HG03064 (cell line): ENCODE data around the gene CACNG8.

Experiments used
- ATAC-seq: cut with Tn5 transposase; IDR thresholded peaks from one replicate; pipeline ENCODE4 v1.9.1; 2021; ENCODE audit warnings: low read depth; ENCODE audit not compliant: unreplicated experiment

Gene CACNG8

DNA sequence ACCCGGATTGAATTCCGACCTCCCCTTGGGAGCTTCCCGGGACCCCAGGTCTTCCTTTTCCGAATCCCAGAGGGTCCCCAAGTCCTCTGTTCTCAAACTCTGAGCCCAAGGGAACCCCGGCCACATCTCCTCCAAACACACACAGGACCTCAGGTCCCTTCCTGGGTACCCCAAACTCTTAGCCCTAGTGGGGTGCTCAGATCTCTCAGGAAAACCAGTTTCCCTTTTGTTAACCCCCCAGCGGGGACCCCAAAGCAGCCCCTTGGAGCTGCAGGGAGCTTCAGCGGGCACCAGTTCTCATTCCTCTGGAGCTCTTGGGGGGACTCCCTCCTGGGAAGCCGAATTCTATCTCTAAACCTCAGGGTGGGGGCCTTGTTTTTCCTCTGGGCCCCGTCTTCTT, 29.5 kb downstream of the CACNG8 start:
- no peak for ATAC-seq

DNA sequence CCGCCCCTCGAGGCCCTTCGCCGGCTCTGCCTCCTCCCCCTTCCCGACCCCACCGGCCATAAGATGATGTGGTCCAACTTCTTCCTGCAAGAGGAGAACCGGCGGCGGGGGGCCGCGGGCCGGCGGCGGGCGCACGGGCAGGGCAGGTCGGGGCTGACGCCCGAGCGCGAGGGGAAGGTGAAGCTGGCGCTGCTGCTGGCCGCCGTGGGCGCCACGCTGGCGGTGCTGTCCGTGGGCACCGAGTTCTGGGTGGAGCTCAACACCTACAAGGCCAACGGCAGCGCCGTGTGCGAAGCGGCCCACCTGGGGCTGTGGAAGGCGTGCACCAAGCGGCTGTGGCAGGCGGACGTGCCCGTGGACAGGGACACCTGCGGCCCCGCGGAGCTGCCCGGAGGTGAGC, 30.1 kb downstream of the CACNG8 start:
- no peak for ATAC-seq

DNA sequence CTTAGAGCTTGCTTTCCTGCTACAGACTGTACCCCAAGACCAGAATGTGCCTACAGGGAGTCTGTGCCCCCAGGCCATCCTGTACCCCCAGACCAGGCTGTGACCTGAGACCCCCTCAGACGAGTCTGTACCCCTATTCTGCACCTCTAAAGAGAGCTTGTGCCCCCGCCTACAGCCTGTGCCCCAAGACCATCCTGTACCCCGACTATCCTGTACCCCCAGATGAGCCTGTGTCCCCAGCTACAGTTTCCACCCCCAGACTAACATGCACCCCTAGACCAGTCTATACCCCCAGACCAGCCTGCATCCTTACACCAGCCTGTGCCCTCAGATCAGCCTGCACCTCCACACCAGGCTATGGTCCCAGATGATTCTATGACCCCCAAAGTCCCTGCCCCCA, 30.7 kb downstream of the CACNG8 start:
- ATAC-seq, result no peak

DNA sequence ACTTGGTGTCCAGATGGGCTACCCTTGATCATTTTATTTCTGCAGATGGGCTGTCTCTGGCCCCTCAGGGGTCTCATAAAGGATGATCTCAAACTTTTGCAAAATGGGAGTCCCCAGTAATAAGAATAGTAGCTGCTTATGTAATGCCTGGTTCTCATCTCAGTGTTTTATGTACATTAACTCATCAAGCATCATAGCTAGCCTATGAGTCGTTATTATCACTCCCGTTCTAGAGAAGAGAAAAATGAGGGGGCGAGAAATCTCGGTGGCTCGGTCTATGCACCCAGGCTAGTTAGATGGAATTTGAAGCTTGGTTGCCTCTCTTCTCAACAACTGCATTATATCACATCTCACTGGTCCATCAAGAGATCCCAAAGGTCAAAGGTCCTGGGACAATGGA, 32.1 kb downstream of the CACNG8 start:
- ATAC-seq, result no peak

DNA sequence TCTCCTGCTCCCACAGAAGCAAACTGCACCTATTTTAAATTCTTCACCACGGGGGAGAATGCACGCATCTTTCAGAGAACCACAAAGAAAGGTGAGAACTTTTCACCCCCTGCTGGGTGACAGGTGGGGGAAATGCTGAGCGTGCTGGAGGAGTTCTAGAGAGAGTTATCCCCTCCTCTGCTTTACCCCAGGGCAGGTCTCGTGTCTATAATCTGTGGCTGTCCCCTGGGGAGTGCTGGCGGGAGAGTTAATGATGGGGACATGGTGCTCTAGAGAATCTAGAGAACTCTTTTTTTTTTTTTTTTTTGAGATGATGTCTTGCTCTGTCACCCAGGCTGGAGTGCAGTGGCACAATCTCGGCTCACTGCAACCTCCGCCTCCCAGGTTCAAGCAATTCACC, 35.5 kb downstream of the CACNG8 start:
- ATAC-seq, result no peak

DNA sequence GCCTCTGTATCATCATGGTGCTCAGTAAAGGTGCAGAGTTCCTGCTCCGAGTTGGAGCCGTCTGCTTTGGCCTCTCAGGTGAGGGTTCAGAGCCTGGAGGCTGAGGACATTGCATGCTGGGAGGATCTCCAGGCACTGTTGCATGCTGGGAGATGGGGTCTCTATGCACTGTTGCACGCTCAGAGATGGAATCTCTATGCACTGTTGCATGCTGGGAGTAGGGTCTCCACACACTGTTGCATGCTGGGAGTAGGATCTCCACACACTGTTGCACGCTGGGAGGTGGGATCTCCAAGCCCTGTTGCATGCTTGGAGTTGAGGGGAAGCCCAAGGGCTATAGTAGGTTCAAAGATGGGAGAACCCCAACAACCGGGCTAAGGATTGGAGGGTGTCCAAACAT, 37.0 kb downstream of the CACNG8 start:
- no peak for ATAC-seq

DNA sequence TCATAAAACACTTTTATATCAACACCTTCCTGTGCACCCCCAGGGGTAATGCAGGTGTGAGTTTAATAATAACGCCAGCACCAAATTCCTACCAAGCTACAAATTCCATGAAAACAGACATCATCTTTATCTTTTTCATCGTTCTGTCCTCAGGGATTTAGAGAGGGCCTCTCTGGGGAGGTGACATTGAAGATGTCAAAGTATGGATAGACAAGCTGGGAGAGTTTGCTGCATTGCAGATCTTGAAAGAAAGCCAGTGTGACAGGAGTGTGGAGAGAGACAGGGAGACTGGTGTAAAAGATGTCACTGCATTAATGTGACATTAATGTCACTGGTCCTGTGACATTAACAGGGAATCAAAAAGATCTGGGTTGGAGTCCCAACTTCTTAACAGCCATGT, 38.8 kb downstream of the CACNG8 start:
- no peak for ATAC-seq

DNA sequence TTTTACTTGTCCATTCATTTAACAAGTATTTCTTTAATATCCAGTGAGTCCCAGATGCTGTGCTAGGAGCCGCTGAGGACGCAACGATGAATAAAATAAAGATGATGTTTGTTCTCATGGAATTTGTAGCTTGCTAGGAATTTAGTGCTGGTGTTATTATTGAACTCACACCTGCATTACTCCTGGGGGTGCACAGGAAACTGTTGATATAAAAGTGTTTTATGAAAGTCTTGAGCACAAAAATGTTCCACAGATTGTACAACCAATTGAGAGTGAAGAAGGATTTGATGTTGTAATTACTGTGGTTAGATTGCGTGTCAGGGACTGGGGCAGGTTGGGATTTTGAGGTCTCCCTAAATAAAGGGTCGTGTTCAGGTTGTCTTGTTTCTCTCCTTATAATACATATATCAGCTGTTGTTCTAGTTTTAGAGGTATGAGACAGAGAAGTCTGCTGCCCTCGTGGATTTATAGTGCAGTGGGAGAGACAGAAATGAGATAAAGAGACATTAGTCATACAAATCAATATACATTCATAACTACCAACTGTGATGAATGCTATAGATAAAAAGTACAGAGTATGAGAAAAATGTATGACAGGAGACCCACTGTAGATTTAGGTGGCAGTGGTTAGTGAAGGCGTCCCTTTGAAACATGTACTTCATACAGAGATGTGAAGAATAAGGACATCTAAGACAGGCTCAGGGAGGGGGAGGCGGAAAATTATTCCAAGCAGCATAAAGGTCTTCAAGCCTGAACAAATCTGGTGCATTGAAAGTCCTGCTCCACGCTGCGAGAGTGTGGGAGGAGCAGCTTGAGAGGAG, 40.0 kb downstream of the CACNG8 start:
- ATAC-seq, result no peak

DNA sequence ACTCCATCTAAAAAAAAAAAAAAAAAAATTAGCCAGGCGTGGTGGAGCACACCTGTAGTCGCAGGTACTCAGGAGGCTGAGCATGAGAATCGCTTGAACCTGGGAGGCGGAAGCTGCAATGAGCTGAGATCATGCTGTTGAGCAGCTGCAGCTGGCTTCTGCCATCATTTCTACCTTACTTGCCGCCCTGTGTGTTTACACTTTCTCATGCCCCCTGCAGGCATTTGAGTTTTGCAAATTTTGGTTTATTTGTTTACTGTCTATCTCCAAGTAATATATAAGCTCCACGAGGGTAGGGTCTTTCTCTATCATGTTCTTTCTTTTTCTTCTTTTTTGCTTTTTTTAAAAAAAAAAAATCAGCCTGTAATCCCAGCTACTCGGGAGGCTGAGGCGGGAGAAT, 46.7 kb downstream of the CACNG8 start:
- no peak for ATAC-seq

DNA sequence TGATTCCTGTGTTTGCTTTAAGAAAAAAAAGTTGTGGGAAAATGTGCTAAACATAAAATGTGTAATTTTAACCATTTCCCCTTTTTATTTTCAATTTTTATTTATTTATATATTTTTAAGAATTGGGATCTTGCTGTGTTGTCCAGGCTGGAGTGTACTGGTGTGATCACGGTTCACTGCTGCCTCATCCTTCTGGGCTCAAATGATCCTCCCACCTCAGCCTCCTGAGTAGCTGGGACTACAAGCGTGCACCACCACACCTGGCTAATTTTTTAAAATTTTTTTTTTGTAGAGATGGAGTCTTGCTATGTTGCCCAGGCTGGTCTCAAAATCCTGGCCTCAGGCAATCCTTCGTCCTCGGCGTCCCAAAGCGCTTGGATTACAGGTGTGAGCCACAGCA, 47.7 kb downstream of the CACNG8 start:
- ATAC-seq, result no peak

DNA sequence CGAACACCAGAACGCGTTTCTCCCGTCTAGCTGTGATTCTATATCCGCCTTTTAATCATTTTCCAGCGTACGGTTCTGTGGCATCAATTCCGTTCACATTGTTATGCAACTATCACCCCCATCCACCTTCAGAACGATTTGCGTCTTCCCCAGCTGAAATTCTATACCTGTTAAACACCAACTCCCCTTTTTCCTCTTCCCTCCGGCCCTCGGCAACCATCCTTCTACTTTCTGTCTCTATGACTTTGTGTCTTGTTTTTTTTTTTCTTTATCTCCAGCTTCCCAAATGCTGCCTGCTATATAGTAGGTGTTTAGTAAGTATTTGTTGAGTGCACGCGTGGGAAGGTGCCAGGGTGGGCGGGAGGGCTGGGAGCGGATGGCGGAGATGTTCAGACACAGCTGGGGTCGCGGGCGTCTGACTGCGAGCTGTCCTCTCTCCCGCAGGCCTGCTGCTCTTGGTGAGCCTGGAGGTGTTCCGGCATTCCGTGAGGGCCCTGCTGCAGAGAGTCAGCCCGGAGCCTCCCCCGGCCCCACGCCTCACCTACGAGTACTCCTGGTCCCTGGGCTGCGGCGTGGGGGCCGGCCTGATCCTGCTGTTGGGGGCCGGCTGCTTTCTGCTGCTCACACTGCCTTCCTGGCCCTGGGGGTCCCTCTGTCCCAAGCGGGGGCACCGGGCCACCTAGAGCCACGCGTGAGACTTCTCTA, 48.9 kb downstream of the CACNG8 start:
- ATAC-seq, result no peak

DNA sequence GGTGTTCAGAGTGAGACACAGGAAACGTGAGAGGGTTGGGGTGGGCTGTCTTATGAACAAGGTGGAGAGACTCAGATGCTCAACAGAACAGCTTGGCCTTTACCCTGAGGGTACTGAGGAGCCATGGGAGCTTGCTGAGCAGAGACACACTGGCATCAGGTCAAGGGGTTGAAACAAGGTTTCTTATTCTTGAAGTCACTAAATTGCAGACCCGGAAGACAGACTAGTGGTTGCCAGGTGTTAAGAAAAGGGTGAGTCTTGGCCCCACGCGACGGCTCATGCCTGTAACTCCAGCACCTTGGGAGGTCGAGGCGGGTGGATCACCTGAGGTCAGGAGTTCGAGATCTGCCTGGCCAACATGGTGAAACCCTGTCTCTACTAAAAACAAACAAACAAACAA, 51.1 kb downstream of the CACNG8 start:
- no peak for ATAC-seq

DNA sequence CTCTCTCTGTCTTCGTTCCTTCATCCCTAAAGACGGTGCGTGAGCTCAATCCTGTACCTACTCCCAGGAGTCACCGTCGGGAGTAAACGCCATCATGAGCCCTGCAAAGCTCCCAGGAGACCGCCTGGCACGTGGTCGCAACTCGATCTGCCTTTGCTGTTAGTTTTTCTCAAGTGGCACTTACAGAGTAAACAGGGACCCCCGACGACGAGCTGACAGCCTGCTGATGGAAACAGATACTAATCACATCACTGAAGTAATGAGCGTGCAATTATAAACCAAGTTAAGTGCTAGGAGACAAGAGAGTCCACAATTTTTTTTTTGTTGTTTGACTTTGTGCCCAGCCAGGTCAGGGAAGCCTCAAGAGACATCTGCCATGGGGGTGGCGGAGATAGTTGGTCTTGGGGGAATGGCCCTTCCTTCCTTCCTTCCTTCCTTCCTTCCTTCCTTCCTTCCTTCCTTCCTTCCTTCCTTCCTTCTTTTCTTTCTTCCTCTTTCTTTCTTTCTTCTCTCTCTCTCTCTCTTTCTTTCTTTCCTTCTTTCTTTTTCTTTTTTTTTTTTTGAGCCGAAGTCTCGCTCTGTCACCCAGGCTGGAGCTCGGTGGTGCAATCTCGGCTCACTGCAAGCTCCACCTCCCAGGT, 52.3 kb downstream of the CACNG8 start:
- no peak for ATAC-seq

DNA sequence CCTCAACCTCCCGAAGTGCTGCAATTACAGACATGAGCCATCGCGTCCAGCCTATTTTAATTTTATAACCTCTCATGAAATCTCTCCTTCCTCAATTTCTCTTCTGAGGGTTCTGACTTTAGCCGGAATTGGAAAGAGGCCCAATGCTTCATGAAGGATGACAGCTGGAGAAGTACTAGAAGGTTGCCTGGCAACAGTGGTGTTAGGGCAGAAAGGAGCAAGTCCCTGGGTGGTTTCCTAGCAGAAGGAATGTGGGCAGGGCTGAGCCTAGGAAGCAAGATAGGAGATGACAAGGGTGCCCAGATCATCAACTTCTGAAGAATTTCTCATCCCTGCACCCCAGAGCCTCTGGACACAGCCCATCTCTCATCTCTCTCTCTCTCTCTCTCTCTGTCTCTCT, 54.5 kb downstream of the CACNG8 start:
- ATAC-seq, result no peak

DNA sequence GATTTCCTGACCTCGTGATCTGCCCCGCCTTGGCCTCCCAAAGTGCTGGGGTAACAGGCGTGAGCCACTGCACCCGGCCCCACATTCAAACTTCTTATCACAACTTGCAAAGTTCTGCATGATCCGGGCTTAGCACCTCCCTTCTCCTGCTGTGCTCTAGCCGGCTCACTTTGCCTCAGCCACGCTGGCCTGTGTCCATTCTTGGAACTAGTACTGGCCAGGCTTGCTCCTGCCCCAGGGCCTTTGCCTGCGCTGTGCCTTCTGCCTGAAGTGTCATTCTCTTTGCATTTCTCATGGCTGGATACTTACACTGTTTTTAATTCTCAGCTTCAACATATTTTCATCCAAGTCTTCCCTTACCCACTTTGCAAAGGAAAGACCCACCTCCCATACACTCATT, 58.6 kb downstream of the CACNG8 start:
- ATAC-seq, result no peak

DNA sequence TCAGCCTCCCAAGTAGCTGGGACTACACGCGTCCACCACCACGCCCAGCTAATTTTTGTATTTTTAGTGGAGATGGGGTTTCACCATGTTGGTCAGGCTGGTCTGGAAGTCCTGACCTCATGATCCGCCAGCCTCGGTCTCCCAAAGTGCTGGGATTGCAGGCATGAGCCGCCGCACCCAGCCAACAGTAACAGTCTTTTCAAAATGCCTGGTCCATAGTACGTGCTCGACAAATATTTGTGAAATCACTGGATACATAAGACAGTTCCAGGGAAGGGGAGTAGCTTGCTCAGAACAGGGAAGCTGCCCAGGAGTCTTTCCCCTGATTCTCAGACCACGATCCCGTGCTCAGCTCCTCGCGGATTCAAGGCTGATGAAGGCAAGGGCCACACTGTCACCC, 59.2 kb downstream of the CACNG8 start:
- no peak for ATAC-seq

DNA sequence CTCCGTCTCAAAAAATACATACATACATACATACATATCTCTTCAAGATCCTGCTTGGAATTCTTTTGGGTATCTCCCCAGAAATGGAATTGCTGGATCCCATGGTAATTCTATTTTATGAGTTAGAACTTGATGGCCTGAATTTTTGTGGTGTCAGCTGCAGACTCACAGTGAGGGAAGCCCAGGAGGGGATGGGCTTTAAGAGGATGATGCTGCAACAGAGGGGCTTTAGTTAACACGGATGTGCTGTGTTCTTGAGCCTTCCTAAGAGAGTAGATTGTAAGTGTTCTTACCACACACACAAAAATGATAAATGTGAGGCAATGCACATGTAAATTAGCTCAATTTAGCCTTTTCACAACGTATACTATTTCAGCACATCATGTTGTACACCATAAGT, 60.5 kb downstream of the CACNG8 start:
- ATAC-seq, result no peak

DNA sequence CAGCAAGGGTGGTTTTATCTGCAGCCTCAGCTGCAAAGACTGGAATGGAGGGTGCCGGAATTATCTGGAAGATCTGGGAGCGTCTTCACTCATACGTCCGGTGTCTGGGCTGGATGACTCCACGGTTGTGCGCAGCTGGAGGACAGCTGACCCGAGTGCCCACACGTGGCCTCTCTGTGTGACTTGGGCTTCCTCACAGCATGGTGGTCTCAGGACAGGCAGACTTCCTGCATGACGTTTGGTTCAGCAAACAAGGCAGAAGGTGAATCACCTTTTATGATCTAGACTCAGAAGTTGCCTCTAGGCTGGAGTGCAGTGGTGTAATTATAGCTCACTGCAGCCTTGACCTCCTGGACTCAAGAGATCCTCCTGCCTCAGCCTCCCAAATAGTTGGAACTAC, 61.9 kb downstream of the CACNG8 start:
- ATAC-seq, result no peak

DNA sequence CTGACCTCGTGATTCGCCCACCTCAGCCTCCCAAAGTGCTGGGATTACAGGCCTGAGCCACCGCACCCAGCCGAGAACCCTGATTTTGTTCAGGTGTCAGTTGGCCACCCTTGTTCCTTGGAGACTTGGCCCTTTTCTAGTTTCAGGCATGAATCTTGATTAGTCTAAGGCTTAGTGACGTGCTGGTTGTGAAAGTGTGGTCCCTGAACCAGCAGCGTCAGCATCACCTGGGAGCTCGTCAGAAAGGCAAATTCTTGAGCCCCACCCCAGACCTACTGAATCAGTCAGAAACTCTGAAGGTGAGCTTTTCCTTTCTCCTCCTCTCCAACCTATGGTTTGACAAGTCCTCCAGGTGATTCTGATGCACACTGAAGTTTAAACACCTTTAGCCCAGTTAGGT, 63.9 kb downstream of the CACNG8 start:
- ATAC-seq, result no peak

DNA sequence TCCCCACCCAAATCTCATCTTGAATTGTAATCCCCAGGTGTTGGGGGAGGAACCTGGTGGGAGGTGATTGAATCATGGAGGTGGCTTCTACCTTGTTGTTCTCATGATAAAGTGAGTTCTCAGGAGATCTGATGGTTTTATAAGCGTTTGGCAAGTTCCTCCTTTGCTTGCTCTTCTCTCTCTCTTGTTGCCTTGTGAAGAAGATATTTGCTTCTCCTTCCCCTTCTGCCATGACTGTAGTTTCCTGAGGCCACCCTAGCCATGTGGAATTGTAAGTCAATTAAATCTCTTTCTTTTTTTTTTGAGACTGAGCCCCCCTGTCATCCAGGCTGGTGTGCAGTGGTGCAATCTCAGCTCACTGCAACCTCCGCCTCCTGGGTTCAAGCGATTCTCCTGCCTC, 66.6 kb downstream of the CACNG8 start:
- ATAC-seq, result no peak

DNA sequence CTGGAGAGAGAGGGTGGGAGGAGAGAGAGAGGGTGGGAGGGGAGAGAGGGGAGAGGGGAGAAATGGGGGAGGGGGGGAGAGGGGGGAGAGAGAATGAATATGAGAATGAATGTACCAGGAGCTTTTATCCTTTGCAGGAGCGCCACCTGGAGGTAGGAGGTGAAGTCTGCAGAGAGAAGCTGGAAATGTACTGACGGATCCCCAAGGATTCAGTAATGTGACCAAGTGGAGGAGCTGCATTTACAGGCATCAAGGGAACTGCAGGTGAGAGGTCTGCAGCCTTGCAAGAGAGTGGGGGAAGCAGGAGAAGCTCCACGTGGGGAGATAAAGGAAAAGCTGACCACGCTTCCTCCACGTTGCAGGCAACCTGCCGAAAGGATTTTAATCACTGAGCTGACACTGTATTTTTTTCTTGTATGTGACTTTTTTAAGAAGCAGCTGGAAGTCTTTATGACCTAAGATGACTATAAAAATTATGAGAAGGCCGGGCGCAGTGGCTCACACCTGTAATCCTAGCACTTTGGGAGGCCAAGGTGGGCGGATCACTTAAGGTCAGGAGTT, 67.3 kb downstream of the CACNG8 start:
- no peak for ATAC-seq
